ENCODE data around the gene GSTM3.
"Not testable (repeated sequence)": the region's sequence is repeated elsewhere in the genome, so short reads cannot be mapped to it uniquely, and the experiment has no call there.

- not testable (repeated sequence) for TF ChIP-seq CTCF (IDR thresholded peaks at IDR 0.05 in 8 of 11, conservative IDR thresholded peaks at IDR 0.05 in 3 of 11); POLR2A (IDR thresholded peaks at IDR 0.05); POLR2AphosphoS5 (IDR thresholded peaks at IDR 0.05)
Measured at GRCh38 chr1:109697861-109698260, 43.0 kb downstream of the GSTM3 start.
